ENCODE data around the gene DSN1.

DNA sequence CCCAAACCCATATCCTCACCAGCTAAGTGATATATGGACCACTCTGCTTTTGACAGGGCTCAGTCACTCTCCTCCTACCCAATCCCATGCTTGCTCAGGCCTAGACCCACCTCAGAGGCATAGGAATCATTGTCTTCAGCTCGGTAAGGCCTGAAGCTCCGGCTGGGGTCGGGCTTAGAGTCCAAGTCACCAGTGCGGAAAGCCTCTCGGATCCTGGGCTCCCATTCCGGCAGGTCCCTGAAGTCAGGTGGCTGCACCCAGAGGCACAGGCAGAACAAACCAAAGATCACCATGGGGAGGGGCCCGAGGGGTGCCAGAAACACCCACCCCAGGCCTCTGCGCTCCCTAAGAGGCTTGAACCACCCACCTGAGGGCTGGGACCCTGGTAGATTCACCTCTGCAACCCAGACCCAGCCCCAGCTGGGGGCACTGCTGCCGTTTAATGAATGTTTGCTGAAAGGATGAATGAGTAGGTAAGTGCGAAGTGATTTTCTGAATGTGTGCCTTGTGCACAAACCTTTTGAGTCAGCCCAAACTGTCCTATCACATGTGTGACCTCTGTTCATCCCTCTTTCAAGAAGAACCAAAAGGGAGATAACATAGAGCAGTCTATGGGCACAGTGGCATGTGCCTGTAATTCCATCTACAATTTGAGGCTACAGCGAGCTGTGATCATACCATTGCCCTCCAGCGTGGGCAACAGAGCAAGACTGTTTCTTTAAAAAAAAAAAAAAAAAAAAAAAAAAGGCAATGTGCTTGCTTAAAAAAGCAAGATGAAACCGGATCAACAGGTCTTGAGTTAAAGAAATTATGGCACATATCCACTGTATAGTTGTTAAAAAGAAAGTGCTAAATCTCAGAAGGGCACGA lies 39.3 kb upstream of the DSN1 start:
- no peak for TF ChIP-seq EZH2 (IDR thresholded peaks at IDR 0.05; ENCODE audit: low read length)
- TF ChIP-seq, protein P1, sequence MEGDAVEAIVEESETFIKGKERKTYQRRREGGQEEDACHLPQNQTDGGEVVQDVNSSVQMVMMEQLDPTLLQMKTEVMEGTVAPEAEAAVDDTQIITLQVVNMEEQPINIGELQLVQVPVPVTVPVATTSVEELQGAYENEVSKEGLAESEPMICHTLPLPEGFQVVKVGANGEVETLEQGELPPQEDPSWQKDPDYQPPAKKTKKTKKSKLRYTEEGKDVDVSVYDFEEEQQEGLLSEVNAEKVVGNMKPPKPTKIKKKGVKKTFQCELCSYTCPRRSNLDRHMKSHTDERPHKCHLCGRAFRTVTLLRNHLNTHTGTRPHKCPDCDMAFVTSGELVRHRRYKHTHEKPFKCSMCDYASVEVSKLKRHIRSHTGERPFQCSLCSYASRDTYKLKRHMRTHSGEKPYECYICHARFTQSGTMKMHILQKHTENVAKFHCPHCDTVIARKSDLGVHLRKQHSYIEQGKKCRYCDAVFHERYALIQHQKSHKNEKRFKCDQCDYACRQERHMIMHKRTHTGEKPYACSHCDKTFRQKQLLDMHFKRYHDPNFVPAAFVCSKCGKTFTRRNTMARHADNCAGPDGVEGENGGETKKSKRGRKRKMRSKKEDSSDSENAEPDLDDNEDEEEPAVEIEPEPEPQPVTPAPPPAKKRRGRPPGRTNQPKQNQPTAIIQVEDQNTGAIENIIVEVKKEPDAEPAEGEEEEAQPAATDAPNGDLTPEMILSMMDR (optimal IDR thresholded peaks at IDR 0.05 in 1 of 3, IDR thresholded peaks at IDR 0.05 in 1 of 3, conservative IDR thresholded peaks at IDR 0.05 in 1 of 3; ENCODE audit: extremely low read depth in 1 of 3, insufficient read depth in 2 of 3, low read length in 3 of 3): no peak
